ENCODE results near the gene SPDL1.

- peak in 2 of 6 experiments; percentile 23 to 34 for TF ChIP-seq CTCF (IDR thresholded peaks at IDR 0.05)
- no peak for TF ChIP-seq POLR2A (IDR thresholded peaks at IDR 0.05)
Observed at GRCh38 chr5:169548315-169548714, 35.3 kb upstream of the SPDL1 start.

Data from Peyer's patch (tissue), 4 donors.